A673 (cell line): ENCODE data around the gene AOPEP. TPM values are rescaled to one million over a fixed set of nuclear protein-coding genes. Genes with fewer than 3 reads are reported as not detected.

ENCODE experiments used
- BruUV-seq: library from RNA; stranded (reverse); fragments of 400-500 nt; replicated peaks from 2 replicates; lab custom pipeline; 2021; lab: Mats Ljungman, UMichigan
- CTCF ChIA-PET: fragments of 300-600 bp; sonication (Branson Sonifier 250); formaldehyde crosslinking; loops from one replicate; lab custom pipeline; 2022; ENCODE audit warnings: antibody characterized with exemption; lab: Charles Lee
- POLR2A ChIA-PET: fragments of 300-600 bp; sonication (Branson Sonifier 250); formaldehyde crosslinking; loops from one replicate; lab custom pipeline; 2022; ENCODE audit warnings: antibody characterized with exemption; ENCODE audit not compliant: low non-redundant PET; lab: Charles Lee
- DNase-seq: peaks from one replicate; pipeline ENCODE4 v3.0.0-alpha.2; 2015; ENCODE audit warnings: low spot score
- H3K27ac ChIP-seq: fragments of 200-600 bp; sonication (generic); 2 replicates; pipeline ENCODE4 v1.5.1; 2016; ENCODE audit warnings: mixed run types, low read depth, mild to moderate bottlenecking, mixed read lengths, antibody characterized with exemption, low read length; ENCODE audit not compliant: poor library complexity, severe bottlenecking
- H3K27me3 ChIP-seq: fragments of 200-600 bp; sonication (generic); replicated peaks from 2 replicates; pipeline ENCODE4 v1.6.1; 2017; ENCODE audit warnings: mixed run types, low read depth, mild to moderate bottlenecking, mixed read lengths, antibody characterized with exemption, low read length; ENCODE audit not compliant: insufficient read depth, poor library complexity
- H3K36me3 ChIP-seq: fragments of 200-600 bp; sonication (generic); 2 replicates; pipeline ENCODE4 v1.6.1; 2016; ENCODE audit warnings: mixed run types, mild to moderate bottlenecking, mixed read lengths, antibody characterized with exemption, low read length; ENCODE audit not compliant: insufficient read depth, poor library complexity, severe bottlenecking
- H3K4me1 ChIP-seq: fragments of 200-600 bp; sonication (generic); 2 replicates; pipeline ENCODE4 v1.6.1; 2017; ENCODE audit warnings: mixed run types, mild to moderate bottlenecking, mixed read lengths, antibody characterized with exemption, low read length; ENCODE audit not compliant: insufficient read depth, poor library complexity, severe bottlenecking
- H3K4me3 ChIP-seq: fragments of 200-600 bp; sonication (generic); 2 replicates; pipeline ENCODE4 v1.5.1; 2016; ENCODE audit warnings: low read depth, mixed run types, mild to moderate bottlenecking, mixed read lengths, low read length; ENCODE audit not compliant: poor library complexity, severe bottlenecking
- H3K9me3 ChIP-seq: fragments of 200-600 bp; sonication (generic); 2 replicates; pipeline ENCODE4 v1.6.1; 2016; ENCODE audit warnings: mixed run types, low read depth, mild to moderate bottlenecking, mixed read lengths, antibody characterized with exemption, low read length; ENCODE audit not compliant: poor library complexity, severe bottlenecking
- EZH2 ChIP-seq: fragments of 200-600 bp; sonication (generic); IDR thresholded peaks from 2 replicates; pipeline ENCODE4 v1.6.1; 2017; ENCODE audit warnings: borderline replicate concordance, low read depth, mild to moderate bottlenecking, mixed read lengths, antibody characterized with exemption, low read length; ENCODE audit not compliant: poor library complexity, severe bottlenecking
- intact Hi-C: fragments of 100-400 bp; cut with micrococcal nuclease; formaldehyde crosslinking; loops from one replicate; pipeline ENCODE4 v1.10.0; 2022; ENCODE audit not compliant: unreplicated experiment
- total RNA-seq: library from RNA; stranded (reverse); gene quantifications from 2 replicates; pipeline ENCODE4 v1.2.3, GENCODE V29; 2021
- TF ChIP-seq, protein P1 (sequence below): fragments of 300-800, 200-600 bp; sonication (generic); conservative IDR thresholded peaks from 2 replicates; pipeline ENCODE4 v1.5.1; 2017; ENCODE audit warnings: low read depth, mild to moderate bottlenecking, antibody characterized with exemption, low read length, moderate library complexity, mixed read lengths

AOPEP gene
- total RNA-seq, 1 experiment from 2014 or later, result 17.5 TPM

- no TSS peak for BruUV-seq
- no peak for TF ChIP-seq EZH2
- TF ChIP-seq, protein P1, sequence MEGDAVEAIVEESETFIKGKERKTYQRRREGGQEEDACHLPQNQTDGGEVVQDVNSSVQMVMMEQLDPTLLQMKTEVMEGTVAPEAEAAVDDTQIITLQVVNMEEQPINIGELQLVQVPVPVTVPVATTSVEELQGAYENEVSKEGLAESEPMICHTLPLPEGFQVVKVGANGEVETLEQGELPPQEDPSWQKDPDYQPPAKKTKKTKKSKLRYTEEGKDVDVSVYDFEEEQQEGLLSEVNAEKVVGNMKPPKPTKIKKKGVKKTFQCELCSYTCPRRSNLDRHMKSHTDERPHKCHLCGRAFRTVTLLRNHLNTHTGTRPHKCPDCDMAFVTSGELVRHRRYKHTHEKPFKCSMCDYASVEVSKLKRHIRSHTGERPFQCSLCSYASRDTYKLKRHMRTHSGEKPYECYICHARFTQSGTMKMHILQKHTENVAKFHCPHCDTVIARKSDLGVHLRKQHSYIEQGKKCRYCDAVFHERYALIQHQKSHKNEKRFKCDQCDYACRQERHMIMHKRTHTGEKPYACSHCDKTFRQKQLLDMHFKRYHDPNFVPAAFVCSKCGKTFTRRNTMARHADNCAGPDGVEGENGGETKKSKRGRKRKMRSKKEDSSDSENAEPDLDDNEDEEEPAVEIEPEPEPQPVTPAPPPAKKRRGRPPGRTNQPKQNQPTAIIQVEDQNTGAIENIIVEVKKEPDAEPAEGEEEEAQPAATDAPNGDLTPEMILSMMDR, result no peak
- ChIA-PET POLR2A (no interaction called here), CTCF (no interaction called here)
- H3K4me3 ChIP-seq, result no peak overlapping the region
- no peaks in the 10 kb centered on the region for H3K9me3 ChIP-seq
- H3K4me1 ChIP-seq, result no peaks in the 10 kb centered on the region
- intact Hi-C loops, result no loop called here
- DNase-seq, result no peak
- H3K36me3 ChIP-seq, result no peaks in the 10 kb centered on the region
- H3K27me3 ChIP-seq, result no peaks in the 10 kb centered on the region
- no peak overlapping the region for H3K27ac ChIP-seq
Measured at GRCh38 chr9:95076696-95077052, 350.2 kb downstream of the AOPEP start.

DNA sequence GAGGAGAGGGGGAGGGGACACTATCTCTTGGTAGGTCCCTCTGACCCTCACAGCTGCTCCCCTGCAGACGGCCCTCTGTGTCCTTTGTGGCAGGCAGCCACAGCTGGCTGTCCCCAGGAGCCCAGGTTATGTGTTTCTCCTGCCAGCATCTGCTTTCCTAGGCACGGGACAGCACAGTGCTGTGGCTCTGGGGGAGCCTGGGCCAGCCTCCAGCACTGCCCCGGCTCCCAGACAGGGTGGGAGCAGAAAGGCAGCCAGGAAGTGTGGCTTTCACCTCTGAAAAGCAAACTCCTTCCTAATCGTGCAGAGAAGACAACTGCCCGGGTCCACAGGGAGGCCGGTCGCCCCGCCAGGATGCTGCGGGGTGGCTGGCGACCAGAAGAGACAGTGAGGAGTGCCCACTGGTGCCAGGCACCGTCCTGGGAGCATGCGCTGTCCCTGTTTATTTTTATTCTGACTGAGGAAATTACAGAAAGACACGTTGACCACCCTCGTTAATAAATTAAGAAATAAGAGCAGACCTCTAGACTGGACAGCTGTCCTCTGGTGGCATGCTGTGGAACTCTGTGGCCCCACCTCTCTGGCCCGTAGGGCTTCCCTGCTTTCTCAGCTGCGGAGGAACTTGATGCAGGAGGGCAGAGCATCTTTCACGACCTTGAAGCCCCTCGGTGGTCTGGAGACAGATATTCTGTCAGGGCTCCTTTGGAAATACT is 350.7 kb downstream of the AOPEP start:
- no TSS peak for BruUV-seq
- H3K27me3 ChIP-seq, result no peaks in the 10 kb centered on the region
- ChIA-PET POLR2A (no interaction called here), CTCF (interaction anchor here (0.6 kb wide), 1 partner anchor 849 kb away, joined by 4 read pairs; no protein-coding TSS in a partner anchor)
- intact Hi-C loops, result no loop called here
- H3K27ac ChIP-seq, result no peak overlapping the region
- H3K4me3 ChIP-seq, result no peak overlapping the region
- no peak for DNase-seq
- H3K4me1 ChIP-seq, result no peaks in the 10 kb centered on the region
- H3K36me3 ChIP-seq, result no peaks in the 10 kb centered on the region
- TF ChIP-seq, protein P1, result no peak
- no peak for TF ChIP-seq EZH2
- H3K9me3 ChIP-seq, result no peaks in the 10 kb centered on the region

GRCh38 chr9:95077766-95078370 is 351.4 kb downstream of the AOPEP start:
- H3K36me3 ChIP-seq, result no peaks in the 10 kb centered on the region
- intact Hi-C loops, result no loop called here
- BruUV-seq, result no TSS peak
- TF ChIP-seq, protein P1, result no peak
- no peak for TF ChIP-seq EZH2
- no peak overlapping the region for H3K4me3 ChIP-seq
- H3K9me3 ChIP-seq, result no peaks in the 10 kb centered on the region
- CTCF ChIA-PET, result interaction anchor here (0.6 kb wide), 1 partner anchor 848 kb away, joined by 4 read pairs; no protein-coding TSS in a partner anchor
- no peak for DNase-seq
- POLR2A ChIA-PET, result no interaction called here
- H3K4me1 ChIP-seq, result no peaks in the 10 kb centered on the region
- H3K27me3 ChIP-seq, result no peaks in the 10 kb centered on the region
- H3K27ac ChIP-seq, result no peak overlapping the region
